MCF 10A (cell line): ENCODE data around the gene GPR101. TPM values are rescaled to one million over a fixed set of nuclear protein-coding genes. Genes with fewer than 3 reads are reported as not detected.

Experiments
- BruUV-seq: library from RNA; stranded (reverse); fragments of 400-500 nt; replicated peaks from 2 replicates; lab custom pipeline; 2021; lab: Mats Ljungman, UMichigan
- CTCF ChIA-PET: fragments of 300-600 bp; sonication (Branson Sonifier 250); formaldehyde crosslinking; extraction: SDS; loops from one replicate; lab custom pipeline; 2021; ENCODE audit warnings: antibody characterized with exemption, inconsistent platforms; lab: Yijun Ruan, JAX
- POLR2A ChIA-PET: fragments of 300-600, 350-650 bp; sonication (Branson Sonifier 250); formaldehyde crosslinking; extraction: SDS; loops from one replicate; lab custom pipeline; 2020; ENCODE audit warnings: antibody characterized with exemption, inconsistent platforms; lab: Yijun Ruan, JAX
- DNase-seq: peaks from one replicate; pipeline ENCODE4 v3.0.0-alpha.2; 2018; ENCODE audit not compliant: unreplicated experiment
- H3K27ac Mint-ChIP-seq: one replicate; pipeline ENCODE4 v1.8.0; 2022; ENCODE audit warnings: mild to moderate bottlenecking, low read depth, mixed read lengths; ENCODE audit not compliant: unreplicated experiment
- H3K27me3 Mint-ChIP-seq: one replicate; pipeline ENCODE4 v1.8.0; 2022; ENCODE audit warnings: mixed read lengths; ENCODE audit not compliant: insufficient read depth, unreplicated experiment
- H3K36me3 Mint-ChIP-seq: one replicate; pipeline ENCODE4 v1.8.0; 2022; ENCODE audit warnings: mild to moderate bottlenecking, moderate library complexity, mixed read lengths; ENCODE audit not compliant: insufficient read depth, unreplicated experiment
- H3K4me1 Mint-ChIP-seq: one replicate; pipeline ENCODE4 v1.8.0; 2022; ENCODE audit warnings: mixed read lengths; ENCODE audit not compliant: insufficient read depth, unreplicated experiment
- H3K4me3 Mint-ChIP-seq: one replicate; pipeline ENCODE4 v1.8.0; 2022; ENCODE audit warnings: mild to moderate bottlenecking, moderate library complexity, mixed read lengths; ENCODE audit not compliant: unreplicated experiment
- H3K9me3 Mint-ChIP-seq: one replicate; pipeline ENCODE4 v1.8.0; 2022; ENCODE audit warnings: mixed read lengths; ENCODE audit not compliant: unreplicated experiment
- CTCF ChIP-seq: fragments of 200-600 bp; IDR thresholded peaks from one replicate; pipeline ENCODE4 v1.8.0; 2022; ENCODE audit warnings: antibody characterized with exemption, mild to moderate bottlenecking; ENCODE audit not compliant: unreplicated experiment
- intact Hi-C: fragments of 100-400 bp; cut with micrococcal nuclease; formaldehyde crosslinking; loops from 2 replicates; pipeline ENCODE4 v1.14.1; 2022
- total RNA-seq: library from RNA; stranded (reverse); gene quantifications from 2 replicates; pipeline ENCODE4 v1.2.3, GENCODE V29; 2022

The GPR101 gene
- total RNA-seq, 1 experiment from 2014 or later: not detected

- BruUV-seq: no TSS peak
- intact Hi-C loops: no loop called here
- CTCF ChIA-PET: interaction anchor here (1.0 kb wide), 1 partner anchor 10 kb away, joined by 3 read pairs; no protein-coding TSS in a partner anchor
Measured at GRCh38 chrX:137040113-137040794, 6.5 kb upstream of the GPR101 start.

GRCh38 chrX:137034508-137034872 lies 695 bp upstream of the GPR101 start:
- no peak for TF ChIP-seq CTCF
- no peaks in the 10 kb centered on the region for H3K4me1 Mint-ChIP-seq
- intact Hi-C loops: no loop called here
- ChIA-PET POLR2A (no interaction called here), CTCF (no interaction called here)
- H3K9me3 Mint-ChIP-seq: peaks cover 8% of the 10 kb centered on the region
- no peak overlapping the region for H3K4me3 Mint-ChIP-seq
- no TSS peak for BruUV-seq
- H3K36me3 Mint-ChIP-seq: no peaks in the 10 kb centered on the region
- DNase-seq: no peak
- H3K27me3 Mint-ChIP-seq: no peaks in the 10 kb centered on the region
- H3K27ac Mint-ChIP-seq: no peak overlapping the region

More at GRCh38 chrX:137040113-137040794, 6.5 kb upstream of the GPR101 start:
- H3K27ac Mint-ChIP-seq: no peak overlapping the region
- H3K36me3 Mint-ChIP-seq: no peaks in the 10 kb centered on the region
- POLR2A ChIA-PET: no interaction called here
- DNase-seq: no peak
- H3K27me3 Mint-ChIP-seq: no peaks in the 10 kb centered on the region
- no peaks in the 10 kb centered on the region for H3K4me1 Mint-ChIP-seq
- no peak overlapping the region for H3K4me3 Mint-ChIP-seq
- no peak for TF ChIP-seq CTCF
- H3K9me3 Mint-ChIP-seq: no peaks in the 10 kb centered on the region

GRCh38 chrX:137032841-137033773 lies 688 bp downstream of the GPR101 start:
- POLR2A ChIA-PET: interaction anchor here (0.7 kb wide), 1 partner anchor 27 kb away, joined by 3 read pairs; no protein-coding TSS in a partner anchor
- Mint-ChIP-seq H3K4me1 (no peaks in the 10 kb centered on the region), H3K27ac (no peak overlapping the region), H3K4me3 (no peak overlapping the region), H3K27me3 (no peaks in the 10 kb centered on the region), H3K9me3 (peaks cover 8% of the 10 kb centered on the region), H3K36me3 (no peaks in the 10 kb centered on the region)
- CTCF ChIA-PET: no interaction called here
- DNase-seq: no peak
- BruUV-seq: no TSS peak
- no peak for TF ChIP-seq CTCF
- intact Hi-C loops: no loop called here

GRCh38 chrX:137032341-137032694 lies 1.5 kb downstream of the GPR101 start:
- no TSS peak for BruUV-seq
- Mint-ChIP-seq H3K4me1 (no peaks in the 10 kb centered on the region), H3K36me3 (no peaks in the 10 kb centered on the region), H3K4me3 (no peak overlapping the region), H3K27me3 (no peaks in the 10 kb centered on the region), H3K27ac (no peak overlapping the region), H3K9me3 (peaks cover 8% of the 10 kb centered on the region)
- ChIA-PET POLR2A (no interaction called here), CTCF (no interaction called here)
- no peak for TF ChIP-seq CTCF
- intact Hi-C loops: no loop called here
- DNase-seq: no peak
